ENCODE data around the gene CYB5RL. TPM values are rescaled to one million over a fixed set of nuclear protein-coding genes. Genes with fewer than 3 reads are reported as not detected.

Gene CYB5RL
- polyA plus RNA-seq, 1 donor (not counting 4 experiments of a cell fraction or from before 2014, with no cell fraction given) = 1.3 TPM

GRCh38 chr1:54165146-54165545 lies 34.7 kb downstream of the CYB5RL start:
- Histone ChIP-seq H3K4me1 (ENCODE audit: control insufficient read depth, extremely low read depth, insufficient read depth, low read length) (peaks cover 23% of the 10 kb centered on the region), H3K27ac (ENCODE audit: control insufficient read depth, insufficient read depth, low read length) (no peak overlapping the region), H4K20me1 (ENCODE audit: control insufficient read depth, extremely low read depth, insufficient read depth, low read length) (no peaks in the 10 kb centered on the region), H3K9me3 (ENCODE audit: control insufficient read depth, low read depth, low read length) (no peaks in the 10 kb centered on the region), H3K4me3 (ENCODE audit: control insufficient read depth in 2 of 3, extremely low read depth in 1 of 3, insufficient read depth in 2 of 3, low read depth in 1 of 3, low read length in 3 of 3) (no peak overlapping the region), H2AFZ (ENCODE audit: control insufficient read depth, low read length) (no peak overlapping the region), H3K36me3 (ENCODE audit: control insufficient read depth in 2 of 2, extremely low read depth in 1 of 2, insufficient read depth in 2 of 2, low read length in 2 of 2) (no peaks in the 10 kb centered on the region), H3K9ac (ENCODE audit: control insufficient read depth, extremely low read depth, insufficient read depth, low read length) (no peak overlapping the region), H3K27me3 (ENCODE audit: control insufficient read depth, extremely low read depth, insufficient read depth, low read length) (peaks cover 6% of the 10 kb centered on the region), H3K79me2 (ENCODE audit: control insufficient read depth, insufficient read depth, low read length) (no peaks in the 10 kb centered on the region), H3K4me2 (ENCODE audit: control insufficient read depth, extremely low read depth, insufficient read depth, low read depth, low read length) (no peak overlapping the region), H3K9me1 (ENCODE audit: control insufficient read depth, extremely low read depth, insufficient read depth, low read length) (peaks cover 3% of the 10 kb centered on the region)
- FAIRE-seq (no peak), DNase-seq (ENCODE audit: low read depth, low spot score) (no peak)
- dilution Hi-C loops (cut with MboI; ENCODE audit: extremely low pct_ligation_motif_present, low sequenced_read_pairs) = no loop called here
- no peak for TF ChIP-seq CTCF (optimal IDR thresholded peaks at IDR 0.05 in 1 of 3, IDR thresholded peaks at IDR 0.05 in 1 of 3, conservative IDR thresholded peaks at IDR 0.05 in 1 of 3; ENCODE audit: extremely low read depth in 1 of 3, insufficient read depth in 2 of 3, low read length in 3 of 3)

- H4K20me1 ChIP-seq (ENCODE audit: control insufficient read depth, extremely low read depth, insufficient read depth, low read length) = no peaks in the 10 kb centered on the region
- H3K27me3 ChIP-seq (ENCODE audit: control insufficient read depth, extremely low read depth, insufficient read depth, low read length) = peaks cover 6% of the 10 kb centered on the region
- TF ChIP-seq EZH2 (IDR thresholded peaks at IDR 0.05; ENCODE audit: low read length) = no peak
- no peak for TF ChIP-seq CTCF (optimal IDR thresholded peaks at IDR 0.05 in 1 of 3, IDR thresholded peaks at IDR 0.05 in 1 of 3, conservative IDR thresholded peaks at IDR 0.05 in 1 of 3; ENCODE audit: extremely low read depth in 1 of 3, insufficient read depth in 2 of 3, low read length in 3 of 3)
- dilution Hi-C loops (cut with MboI; ENCODE audit: extremely low pct_ligation_motif_present, low sequenced_read_pairs) = no loop called here
- no peak overlapping the region for H2AFZ ChIP-seq (ENCODE audit: control insufficient read depth, low read length)
- H3K4me2 ChIP-seq (ENCODE audit: control insufficient read depth, extremely low read depth, insufficient read depth, low read depth, low read length) = no peak overlapping the region
- FAIRE-seq (no peak), DNase-seq (ENCODE audit: low read depth, low spot score) (no peak)
- no peaks in the 10 kb centered on the region for H3K9me3 ChIP-seq (ENCODE audit: control insufficient read depth, low read depth, low read length)
- H3K36me3 ChIP-seq (ENCODE audit: control insufficient read depth in 2 of 2, extremely low read depth in 1 of 2, insufficient read depth in 2 of 2, low read length in 2 of 2) = no peaks in the 10 kb centered on the region
- H3K9me1 ChIP-seq (ENCODE audit: control insufficient read depth, extremely low read depth, insufficient read depth, low read length) = peaks cover 3% of the 10 kb centered on the region
- H3K4me1 ChIP-seq (ENCODE audit: control insufficient read depth, extremely low read depth, insufficient read depth, low read length) = peaks cover 19% of the 10 kb centered on the region
- no peaks in the 10 kb centered on the region for H3K79me2 ChIP-seq (ENCODE audit: control insufficient read depth, insufficient read depth, low read length)
- H3K27ac ChIP-seq (ENCODE audit: control insufficient read depth, insufficient read depth, low read length) = no peak overlapping the region
- H3K4me3 ChIP-seq (ENCODE audit: control insufficient read depth in 2 of 3, extremely low read depth in 1 of 3, insufficient read depth in 2 of 3, low read depth in 1 of 3, low read length in 3 of 3) = no peak overlapping the region
- H3K9ac ChIP-seq (ENCODE audit: control insufficient read depth, extremely low read depth, insufficient read depth, low read length) = no peak overlapping the region
Observed at GRCh38 chr1:54163573-54163972, 36.3 kb downstream of the CYB5RL start.
